B cell (primary cell): ENCODE results near the gene FHIT. TPM values are rescaled to one million over a fixed set of nuclear protein-coding genes. Genes with fewer than 3 reads are reported as not detected.

Source experiments
- ATAC-seq: fragments of 200-7000 bp; cut with Tn5 transposase; one replicate; pipeline ENCODE4 v1.10.0; 2021; ENCODE audit warnings: low read depth, mild to moderate bottlenecking, moderate number of reproducible peaks, moderate library complexity
- CTCF ChIA-PET: fragments of 350-600 bp; sonication (Branson Sonifier 250); formaldehyde crosslinking; loops from one replicate; lab custom pipeline; 2021; ENCODE audit warnings: antibody characterized with exemption, inconsistent platforms; lab: Charles Lee
- POLR2A ChIA-PET: fragments of 350-600 bp; sonication (Branson Sonifier 250); formaldehyde crosslinking; loops from one replicate; lab custom pipeline; 2021; ENCODE audit warnings: antibody characterized with exemption; lab: Charles Lee
- DNase-seq: peaks from one replicate; pipeline ENCODE4 v3.0.0; 2013
- H2AFZ ChIP-seq: 2 replicates; pipeline ENCODE4 v1.6.1; 2012; ENCODE audit warnings: mild to moderate bottlenecking, low read depth, low read length; ENCODE audit not compliant: insufficient read depth, poor library complexity, severe bottlenecking
- H3K27ac ChIP-seq, 2 donors: 1 replicate in 1 of 2; 2 replicates in 1 of 2; pipeline ENCODE4 v1.5.1; 2012 to 2013; ENCODE audit warnings: low read length in 2 of 2, mild to moderate bottlenecking in 2 of 2, moderate library complexity in 1 of 2
- H3K27me3 ChIP-seq, 4 experiments: fragments of 200-600 bp in 1 of 4; sonication (generic) in 1 of 4; replicated peaks in 1 of 4; 1 replicate in 2 of 4; 2 replicates in 2 of 4; pipeline versions ENCODE4 v1.6.1 to v1.7.0; 2013 to 2016; ENCODE audit warnings: low read length in 3 of 4, mild to moderate bottlenecking in 2 of 4, mixed read lengths in 1 of 4, moderate library complexity in 1 of 4; ENCODE audit not compliant: insufficient read depth in 4 of 4, control insufficient read depth in 3 of 4; ENCODE audit errors: control extremely low read depth in 1 of 4
- H3K36me3 ChIP-seq, 2 experiments: replicated peaks in 1 of 2; 1 replicate in 1 of 2; 2 replicates in 1 of 2; pipeline versions ENCODE4 v1.6.1 to v1.7.1; 2013; ENCODE audit warnings: low read length in 1 of 2; ENCODE audit not compliant: insufficient read depth in 2 of 2, control insufficient read depth in 1 of 2; ENCODE audit errors: control extremely low read depth in 1 of 2, extremely low read depth in 1 of 2
- H3K4me1 ChIP-seq, 2 donors: fragments of 200-600 bp in 1 of 2; sonication (generic) in 1 of 2; 1 replicate in 1 of 2; 2 replicates in 1 of 2; pipeline versions ENCODE4 v1.5.1 to v1.6.1; 2013 to 2017; ENCODE audit warnings: low read length in 2 of 2; ENCODE audit not compliant: control insufficient read depth in 2 of 2, insufficient read depth in 2 of 2
- H3K4me2 ChIP-seq: replicated peaks from 2 replicates; pipeline ENCODE3; 2012; ENCODE audit warnings: mild to moderate bottlenecking, low read depth, low read length; ENCODE audit not compliant: poor library complexity, severe bottlenecking
- H3K4me3 ChIP-seq, 5 experiments: fragments of 200-600 bp in 1 of 5; sonication (generic) in 1 of 5; 1 replicate in 3 of 5; 2 replicates in 2 of 5; pipeline versions ENCODE4 v1.5.1 to v1.7.0; 2011 to 2016; ENCODE audit warnings: low read length in 4 of 5, mild to moderate bottlenecking in 4 of 5, low read depth in 2 of 5, control low read depth in 1 of 5, moderate library complexity in 1 of 5; ENCODE audit not compliant: insufficient read depth in 1 of 5; ENCODE audit errors: control extremely low read depth in 1 of 5, extremely low read depth in 1 of 5
- H3K79me2 ChIP-seq: fragments of 200-600 bp; sonication (generic); one replicate; pipeline ENCODE4 v1.6.0; 2016; ENCODE audit warnings: low read length; ENCODE audit not compliant: control insufficient read depth, insufficient read depth
- H3K9ac ChIP-seq: fragments of 200-600 bp; sonication (generic); 2 replicates; pipeline ENCODE4 v1.6.1; 2017; ENCODE audit warnings: mild to moderate bottlenecking, low read length, moderate library complexity
- H3K9me3 ChIP-seq, 3 donors: one replicate each; pipeline versions ENCODE4 v1.6.1 to v1.7.1; 2013; ENCODE audit warnings: low read length in 2 of 3; ENCODE audit not compliant: control insufficient read depth in 2 of 3, insufficient read depth in 1 of 3; ENCODE audit errors: control extremely low read depth in 1 of 3
- H4K20me1 ChIP-seq: 2 replicates; pipeline ENCODE4 v1.6.0; 2012; ENCODE audit warnings: mild to moderate bottlenecking, low read length; ENCODE audit not compliant: insufficient read depth, control insufficient read depth, poor library complexity, severe bottlenecking
- H3K27ac Mint-ChIP-seq: one replicate; pipeline ENCODE4 v1.8.0; 2021; ENCODE audit warnings: mixed read lengths
- H3K27me3 Mint-ChIP-seq: one replicate; pipeline ENCODE4 v1.8.0; 2021; ENCODE audit warnings: mixed read lengths
- H3K4me1 Mint-ChIP-seq: one replicate; pipeline ENCODE4 v1.8.0; 2021; ENCODE audit warnings: mixed read lengths
- H3K4me3 Mint-ChIP-seq: one replicate; pipeline ENCODE4 v1.8.0; 2021; ENCODE audit warnings: mixed read lengths
- H3K9me3 Mint-ChIP-seq: one replicate; pipeline ENCODE4 v1.8.0; 2022; ENCODE audit warnings: mixed read lengths; ENCODE audit not compliant: insufficient read depth
- CTCF ChIP-seq: fragments of 200-600 bp; IDR thresholded peaks from one replicate; pipeline ENCODE4 v1.8.0; 2022; ENCODE audit warnings: antibody characterized with exemption, mild to moderate bottlenecking
- EZH2 ChIP-seq: IDR thresholded peaks from 2 replicates; pipeline ENCODE4 v1.6.1; 2012; ENCODE audit warnings: borderline replicate concordance, low read depth, mild to moderate bottlenecking, moderate library complexity, low read length; ENCODE audit not compliant: insufficient read depth, poor library complexity, severe bottlenecking
- WGBS: methylation state at CpG from one replicate; pipeline ENCODE4 v1.1.5; 2013; ENCODE audit warnings: missing lambda C conversion rate; ENCODE audit not compliant: insufficient coverage; 5-methylcytosine and 5-hydroxymethylcytosine counted together
- intact Hi-C: fragments of 100-400 bp; cut with micrococcal nuclease; formaldehyde crosslinking; loops from one replicate; pipeline ENCODE4 v1.10.0; 2022
- polyA plus RNA-seq: library from polyadenylated mRNA; depleted of rRNA; stranded (reverse); fragments of >200 nt; gene quantifications from 2 replicates; pipeline ENCODE4 v1.2.3, GENCODE V29; 2012
- total RNA-seq, 2 donors: library from RNA; stranded (reverse); fragments of 120-200 nt in 1 of 2; gene quantifications; 1 replicate in 1 of 2; 2 replicates in 1 of 2; pipeline versions ENCODE4 v1.2.3 to v1.2.4, GENCODE V29; 2013 to 2022

The FHIT gene
- total and polyA plus RNA-seq, 2 donors (not counting 1 experiment from before 2014, with no cell fraction given), result 1.7 to 7.8 TPM

GRCh38 chr3:59862686-59863085, 1388.6 kb downstream of the FHIT start:
- Histone ChIP-seq H3K4me2 (no peak overlapping the region), H3K27me3 (no peaks in the 10 kb centered on the region), H3K27ac (no peak overlapping the region), H4K20me1 (no peaks in the 10 kb centered on the region), H2AFZ (no peak overlapping the region), H3K9me3 (no peaks in the 10 kb centered on the region), H3K36me3 (no peaks in the 10 kb centered on the region), H3K9ac (no peak overlapping the region), H3K4me1 (no peaks in the 10 kb centered on the region), H3K79me2 (no peaks in the 10 kb centered on the region), H3K4me3 (no peak overlapping the region)
- Mint-ChIP-seq H3K4me1 (peaks cover under 1% of the 10 kb centered on the region), H3K4me3 (no peak overlapping the region), H3K27ac (no peak overlapping the region), H3K27me3 (peaks cover 10% of the 10 kb centered on the region), H3K9me3 (no peaks in the 10 kb centered on the region)
- 92% methylated on average over 2 of the region's 6 CpGs for WGBS
- ChIA-PET CTCF (no interaction called here), POLR2A (no interaction called here)
- DNase-seq (no peak), ATAC-seq (no peak)
- intact Hi-C loops, result no loop called here
- no peak for TF ChIP-seq CTCF
- TF ChIP-seq EZH2, result no peak

GRCh38 chr3:59857589-59858346, 1393.5 kb downstream of the FHIT start:
- Mint-ChIP-seq H3K27me3 (no peaks in the 10 kb centered on the region), H3K4me1 (peaks cover 2% of the 10 kb centered on the region), H3K9me3 (no peaks in the 10 kb centered on the region), H3K4me3 (no peak overlapping the region), H3K27ac (no peak overlapping the region)
- no peak overlapping the region for H3K4me2 ChIP-seq
- H3K9me3 ChIP-seq, result no peaks in the 10 kb centered on the region
- no peaks in the 10 kb centered on the region for H4K20me1 ChIP-seq
- H3K4me3 ChIP-seq, result no peak overlapping the region
- H3K79me2 ChIP-seq, result no peaks in the 10 kb centered on the region
- ChIA-PET POLR2A (interaction anchor here (0.6 to 0.8 kb wide), 3 partner anchors 200 to 1918 kb away, joined by 3 to 11 read pairs (median 7); no protein-coding TSS in a partner anchor), CTCF (interaction anchor here (0.6 to 6.7 kb wide), 41 partner anchors 10 to 1524 kb away, joined by 3 to 73 read pairs (median 4); no protein-coding TSS in a partner anchor)
- no peak overlapping the region for H3K27ac ChIP-seq
- ATAC-seq, result peak; percentile 90
- no peaks in the 10 kb centered on the region for H3K27me3 ChIP-seq
- no peaks in the 10 kb centered on the region for H3K4me1 ChIP-seq
- 92% methylated on average over 2 of the region's 7 CpGs for WGBS
- H3K36me3 ChIP-seq, result no peaks in the 10 kb centered on the region
- H2AFZ ChIP-seq, result no peak overlapping the region
- peak; percentile 78 for DNase-seq
- no peak overlapping the region for H3K9ac ChIP-seq
- TF ChIP-seq CTCF, result peak; percentile 93
- no peak for TF ChIP-seq EZH2
- intact Hi-C loops, result loop anchor here (1.0 kb wide), 1 partner anchor 282 kb away; no protein-coding TSS in a partner anchor
